Measurements from ENCODE around the gene SLC27A2.
"Not testable (repeated sequence)": the region's sequence is repeated elsewhere in the genome, so short reads cannot be mapped to it uniquely, and the experiment has no call there.

SLC27A2 gene

DNA sequence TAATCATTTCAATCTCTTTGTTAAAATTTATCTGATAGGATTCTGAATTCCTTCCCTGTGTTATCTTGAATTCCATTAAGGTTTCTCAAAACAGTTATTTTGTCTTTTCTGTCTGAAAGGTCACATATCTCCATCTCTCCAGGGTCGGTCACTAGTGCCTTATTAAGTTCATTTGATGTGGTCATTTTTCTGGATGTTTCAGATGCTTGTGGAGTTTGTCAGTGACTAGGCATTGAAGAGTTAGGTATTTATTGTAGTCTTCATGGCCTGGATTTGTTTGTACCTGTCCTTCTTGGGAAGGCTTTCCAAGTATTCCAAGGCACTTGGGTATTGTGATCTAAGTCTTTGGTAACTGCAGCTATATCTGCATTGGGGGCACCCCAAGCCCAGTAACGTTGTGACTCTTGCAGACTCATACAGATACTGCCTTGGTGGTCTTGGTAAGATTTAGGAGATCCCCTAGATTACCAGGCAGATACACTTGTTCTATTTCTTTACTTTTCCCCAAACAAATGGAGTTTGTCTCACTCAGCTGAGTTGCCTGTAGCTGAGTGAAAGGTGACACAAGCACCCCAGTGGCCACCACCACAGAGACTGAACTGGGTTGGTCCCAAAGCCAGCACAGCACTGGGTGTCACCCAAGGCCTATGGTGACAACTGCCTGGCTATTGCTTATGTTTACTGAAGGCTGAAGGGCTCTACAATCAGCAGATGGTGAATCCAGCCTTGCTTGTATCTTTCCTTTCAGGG lies 18.9 kb upstream of the SLC27A2 start:
- no peak for DNase-seq (ENCODE audit: low read depth in 4 of 4, low spot score in 1 of 4)

DNA sequence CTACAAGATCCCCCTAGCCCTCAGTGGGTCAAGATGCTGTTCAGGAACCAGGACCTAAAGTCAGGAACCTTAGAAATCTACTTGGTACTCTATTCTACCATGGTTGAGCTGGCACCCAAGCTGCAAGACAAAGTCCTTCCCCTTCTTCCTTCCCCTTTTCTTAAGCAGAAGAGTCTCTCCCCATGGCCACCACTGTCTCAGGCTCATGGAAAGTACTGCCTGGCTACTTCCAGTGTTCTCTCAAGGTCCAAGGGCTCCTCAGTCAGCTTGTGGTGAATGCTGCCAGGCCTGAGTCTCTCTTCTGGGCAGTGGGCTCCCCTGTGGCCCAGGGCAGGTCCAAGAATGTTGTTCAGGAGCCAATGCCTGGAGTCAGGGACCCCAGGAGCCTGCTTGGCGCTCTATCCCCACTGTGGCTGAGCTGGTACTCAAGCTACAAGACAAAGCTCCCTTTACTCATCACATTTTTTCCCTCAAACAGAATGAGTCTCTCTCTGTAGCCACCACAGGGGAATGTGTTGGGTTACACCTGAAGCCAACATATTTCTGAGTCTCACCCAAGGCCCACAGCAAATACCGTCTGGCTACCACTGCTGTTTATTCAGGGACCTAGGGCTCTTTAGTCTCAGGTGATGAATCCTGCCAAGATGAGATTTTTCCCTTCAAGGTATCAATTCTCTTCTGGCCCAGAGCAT lies 18.1 kb upstream of the SLC27A2 start:
- no peak for DNase-seq (ENCODE audit: low read depth in 4 of 4, low spot score in 1 of 4)

DNA sequence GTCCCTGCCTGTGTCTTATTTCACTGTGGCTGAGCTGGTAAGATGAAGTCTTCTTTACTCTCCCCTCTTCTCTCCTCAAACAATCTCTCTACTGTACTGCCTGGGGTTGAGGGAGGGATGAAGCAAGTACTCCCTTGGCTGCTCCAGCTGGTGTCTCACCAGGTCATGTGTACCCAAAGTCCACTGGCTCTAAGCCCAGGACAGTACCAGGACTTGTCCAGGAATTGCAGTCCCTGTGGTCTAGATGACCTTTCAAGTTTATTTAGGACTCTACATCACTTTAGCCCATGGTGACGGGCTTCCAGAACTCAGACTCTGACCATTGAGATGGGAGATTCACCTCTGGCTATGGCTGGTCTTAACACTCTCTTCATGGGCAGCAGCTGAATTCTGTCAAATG lies 17.5 kb upstream of the SLC27A2 start:
- DNase-seq (ENCODE audit: low read depth in 4 of 4, low spot score in 1 of 4), result no peak

GRCh38 chr15:50166216-50166615 lies 15.8 kb upstream of the SLC27A2 start:
- no peak for DNase-seq (ENCODE audit: low read depth in 4 of 4, low spot score in 1 of 4)

- DNase-seq (ENCODE audit: low read depth in 4 of 4, low spot score in 1 of 4), result no peak
Observed at GRCh38 chr15:50167110-50167509, 14.9 kb upstream of the SLC27A2 start.

GRCh38 chr15:50168379-50168778 lies 13.6 kb upstream of the SLC27A2 start:
- DNase-seq (ENCODE audit: low read depth in 4 of 4, low spot score in 1 of 4), result no peak

GRCh38 chr15:50168783-50169411 lies 13.1 kb upstream of the SLC27A2 start:
- DNase-seq (ENCODE audit: low read depth in 4 of 4, low spot score in 1 of 4), result no peak

DNA sequence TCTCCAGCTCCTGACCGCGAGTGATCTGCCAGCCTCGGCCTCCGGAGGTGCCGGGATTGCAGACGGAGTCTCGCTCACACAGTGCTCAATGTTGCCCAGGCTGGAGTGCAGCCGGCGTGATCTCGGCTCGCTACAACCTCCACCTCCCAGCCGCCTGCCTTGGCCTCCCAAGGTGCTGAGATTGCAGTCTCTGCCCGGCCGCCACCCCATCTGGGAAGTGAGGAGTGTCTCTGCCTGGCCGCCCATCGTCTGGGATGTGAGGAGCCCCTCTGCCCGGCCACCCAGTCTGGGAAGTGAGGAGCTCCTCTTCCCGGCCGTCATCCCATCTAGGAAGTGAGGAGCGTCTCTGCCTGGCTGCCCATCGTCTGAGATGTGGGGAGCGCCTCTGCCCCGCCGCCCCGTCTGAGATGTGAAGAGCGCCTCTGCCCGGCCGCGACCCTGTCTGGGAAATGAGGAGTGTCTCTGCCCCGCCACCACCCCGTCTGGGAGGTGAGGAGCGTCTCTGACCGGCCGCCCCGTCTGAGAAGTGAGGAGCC lies 9.6 kb upstream of the SLC27A2 start:
- not testable (repeated sequence) for DNase-seq (ENCODE audit: low read depth in 4 of 4, low spot score in 1 of 4)

DNA sequence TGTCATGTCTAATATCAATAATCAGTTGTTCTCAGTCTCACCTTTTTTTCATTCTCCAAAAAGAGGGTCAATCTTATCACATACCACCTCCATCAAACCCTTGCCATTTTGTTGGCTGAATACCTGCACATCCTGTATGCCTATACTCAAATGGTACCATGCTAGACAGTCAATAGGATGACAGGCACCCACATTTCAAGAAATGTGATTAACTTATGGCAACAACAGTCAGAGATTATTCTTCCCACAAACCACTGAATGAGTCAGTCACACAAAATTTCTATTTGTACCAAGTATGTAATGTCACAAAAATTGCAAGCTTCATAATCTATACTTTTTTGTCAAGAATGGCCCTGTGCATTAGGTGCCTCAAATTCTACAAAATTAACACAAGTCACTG lies 5.1 kb upstream of the SLC27A2 start:
- no peak for DNase-seq (ENCODE audit: low read depth in 4 of 4, low spot score in 1 of 4)

DNA sequence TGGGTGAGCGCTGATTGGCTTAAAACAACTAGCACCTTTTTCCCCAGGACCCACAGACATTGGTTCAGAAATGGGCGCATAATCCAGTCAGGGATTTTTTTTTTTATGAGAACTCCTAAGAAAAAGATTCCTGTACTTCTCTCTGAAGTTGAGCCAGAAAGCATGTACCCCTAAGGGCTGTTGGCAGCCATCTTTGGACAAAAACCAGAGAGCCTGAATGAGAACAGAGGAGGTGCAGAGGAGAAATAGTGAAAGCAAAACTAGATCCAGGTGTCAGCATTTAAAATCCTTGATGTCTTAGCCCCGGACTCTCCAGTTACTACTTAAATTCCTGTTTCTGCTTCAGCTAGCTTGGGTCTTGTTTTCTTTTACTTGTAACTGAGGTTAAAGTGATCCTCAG lies 1.9 kb upstream of the SLC27A2 start:
- DNase-seq (ENCODE audit: low read depth in 4 of 4, low spot score in 1 of 4), result no peak

DNA sequence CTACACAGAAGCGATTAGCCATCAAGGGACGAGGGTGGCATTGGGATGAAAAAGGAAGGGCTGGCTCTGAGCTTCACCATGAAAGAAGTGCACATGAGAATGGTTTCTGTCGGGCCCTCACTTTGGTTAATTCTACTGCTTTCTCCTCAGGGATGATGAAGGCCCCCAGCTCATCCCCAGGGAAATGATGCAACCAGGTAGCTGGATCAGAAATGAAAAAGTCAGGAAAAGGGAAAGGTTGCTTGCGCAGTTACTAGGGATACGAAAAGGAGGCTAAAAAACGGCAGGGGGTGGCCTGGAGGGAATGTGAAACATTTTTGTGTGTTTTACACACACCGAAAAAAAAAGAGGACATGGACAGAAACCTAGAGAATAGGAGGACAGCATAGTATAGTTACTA lies 1.4 kb upstream of the SLC27A2 start:
- no peak for DNase-seq (ENCODE audit: low read depth in 4 of 4, low spot score in 1 of 4)

DNA sequence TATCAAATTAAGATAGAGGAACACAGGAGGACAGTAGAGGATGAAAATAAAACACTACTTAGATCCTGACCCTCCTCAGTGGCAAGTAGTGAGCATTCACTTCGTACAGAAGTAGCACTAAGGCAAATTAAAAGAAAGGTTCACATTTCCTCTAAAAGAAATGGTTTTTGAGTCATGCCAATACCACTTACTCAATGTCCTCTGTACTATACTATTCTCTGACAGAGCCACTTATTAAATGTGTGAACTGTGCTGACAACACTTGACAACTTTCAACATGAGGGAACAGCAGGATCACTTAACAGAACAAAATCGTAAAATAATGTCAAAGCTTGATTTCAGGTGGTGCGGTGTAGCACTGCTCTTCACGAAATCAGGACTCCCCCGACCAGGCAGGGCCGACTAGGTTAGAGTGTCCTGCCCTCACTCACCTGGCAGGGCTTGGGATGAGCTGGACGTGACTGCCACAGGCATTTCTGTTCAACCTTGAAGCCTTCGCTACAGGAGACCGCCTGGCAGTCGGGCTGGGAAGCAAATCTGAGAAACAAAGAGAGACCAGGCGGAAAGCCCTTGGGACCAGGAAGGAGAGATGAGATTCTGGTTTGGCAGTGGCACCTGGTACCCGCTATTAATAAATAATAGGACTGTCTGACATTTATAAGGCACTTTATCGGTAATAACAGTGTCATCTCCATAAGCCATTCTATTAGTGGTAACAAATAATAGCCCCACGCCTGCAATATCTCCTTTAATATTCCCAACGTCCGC lies 611 bp upstream of the SLC27A2 start:
- no peak for DNase-seq (ENCODE audit: low read depth in 4 of 4, low spot score in 1 of 4)

DNA sequence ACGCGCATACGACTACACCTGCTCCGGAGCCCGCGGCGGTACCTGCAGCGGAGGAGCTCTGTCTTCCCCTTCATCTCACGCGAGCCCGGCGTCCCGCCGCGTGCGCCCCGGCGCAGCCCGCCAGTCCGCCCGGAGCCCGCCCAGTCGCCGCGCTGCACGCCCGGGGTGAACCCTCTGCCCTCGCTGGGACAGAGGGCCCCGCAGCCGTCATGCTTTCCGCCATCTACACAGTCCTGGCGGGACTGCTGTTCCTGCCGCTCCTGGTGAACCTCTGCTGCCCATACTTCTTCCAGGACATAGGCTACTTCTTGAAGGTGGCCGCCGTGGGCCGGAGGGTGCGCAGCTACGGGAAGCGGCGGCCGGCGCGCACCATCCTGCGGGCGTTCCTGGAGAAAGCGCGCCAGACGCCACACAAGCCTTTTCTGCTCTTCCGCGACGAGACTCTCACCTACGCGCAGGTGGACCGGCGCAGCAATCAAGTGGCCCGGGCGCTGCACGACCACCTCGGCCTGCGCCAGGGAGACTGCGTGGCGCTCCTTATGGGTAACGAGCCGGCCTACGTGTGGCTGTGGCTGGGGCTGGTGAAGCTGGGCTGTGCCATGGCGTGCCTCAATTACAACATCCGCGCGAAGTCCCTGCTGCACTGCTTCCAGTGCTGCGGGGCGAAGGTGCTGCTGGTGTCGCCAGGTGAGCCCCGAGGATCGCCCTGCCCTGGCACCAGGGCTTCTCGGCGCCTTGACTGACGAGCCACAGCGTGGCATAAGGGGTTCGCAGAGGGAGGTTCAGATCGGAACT lies 420 bp downstream of the SLC27A2 start:
- DNase-seq (ENCODE audit: low read depth in 4 of 4, low spot score in 1 of 4), result peak in 2 of 4 experiments; percentile 4 to 32

DNA sequence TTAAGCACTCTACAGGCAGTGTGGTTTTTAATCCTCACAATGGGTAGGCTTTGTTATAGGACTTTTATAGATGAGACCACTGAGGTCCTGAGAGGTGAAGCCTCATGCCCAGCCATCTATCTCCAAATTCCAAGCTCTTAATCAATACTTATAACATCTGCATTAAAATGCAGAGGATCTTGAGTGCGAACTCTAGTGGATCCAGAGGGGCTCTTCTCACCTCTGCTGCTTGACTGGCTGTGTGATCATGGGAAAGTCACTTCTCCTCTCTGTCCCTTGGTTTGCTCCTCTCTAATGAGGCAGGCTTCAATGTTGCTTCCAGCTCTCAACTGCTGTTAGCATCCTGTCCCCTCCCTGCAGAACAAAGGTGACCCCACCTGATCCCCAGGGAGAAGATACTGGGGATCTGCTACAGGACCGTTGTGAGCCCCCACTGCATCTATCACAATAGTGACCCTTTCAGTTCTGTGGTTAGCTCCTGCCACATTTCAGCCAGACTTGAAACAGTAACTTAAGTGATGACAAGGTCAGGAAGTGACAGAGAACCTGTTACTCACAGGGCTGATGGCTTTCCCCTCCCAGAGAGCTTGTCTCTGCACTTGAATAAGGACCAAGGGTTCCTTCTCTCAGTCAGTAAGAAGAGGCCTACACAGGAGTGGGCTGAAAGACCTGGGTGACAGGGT lies 1.3 kb downstream of the SLC27A2 start:
- no peak for DNase-seq (ENCODE audit: low read depth in 4 of 4, low spot score in 1 of 4)

GRCh38 chr15:50184863-50185504 lies 3.0 kb downstream of the SLC27A2 start:
- no peak for DNase-seq (ENCODE audit: low read depth in 4 of 4, low spot score in 1 of 4)

- DNase-seq (ENCODE audit: low read depth in 4 of 4, low spot score in 1 of 4), result no peak
Observed at GRCh38 chr15:50186090-50186489, 4.1 kb downstream of the SLC27A2 start.

GRCh38 chr15:50186752-50187151 lies 4.8 kb downstream of the SLC27A2 start:
- DNase-seq (ENCODE audit: low read depth in 4 of 4, low spot score in 1 of 4), result no peak

DNA sequence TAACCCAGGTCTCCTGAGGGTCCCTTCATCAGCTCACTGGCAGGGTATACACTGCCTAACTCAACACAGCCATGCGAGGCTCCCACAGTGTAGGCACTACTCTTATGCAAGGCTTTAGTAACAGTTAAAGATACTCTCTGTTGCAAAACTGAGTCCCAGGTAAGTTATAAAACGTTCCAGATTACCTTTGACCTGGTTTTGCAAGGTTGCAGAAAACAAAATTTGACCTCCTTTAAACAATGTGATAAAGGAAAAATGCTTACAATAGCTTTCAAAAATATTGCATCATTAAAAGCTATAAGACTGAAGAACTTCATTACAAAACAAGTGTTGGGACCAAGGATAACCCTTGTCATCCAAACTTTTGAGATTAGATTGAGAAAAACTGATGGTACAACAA lies 5.5 kb downstream of the SLC27A2 start:
- no peak for DNase-seq (ENCODE audit: low read depth in 4 of 4, low spot score in 1 of 4)

DNA sequence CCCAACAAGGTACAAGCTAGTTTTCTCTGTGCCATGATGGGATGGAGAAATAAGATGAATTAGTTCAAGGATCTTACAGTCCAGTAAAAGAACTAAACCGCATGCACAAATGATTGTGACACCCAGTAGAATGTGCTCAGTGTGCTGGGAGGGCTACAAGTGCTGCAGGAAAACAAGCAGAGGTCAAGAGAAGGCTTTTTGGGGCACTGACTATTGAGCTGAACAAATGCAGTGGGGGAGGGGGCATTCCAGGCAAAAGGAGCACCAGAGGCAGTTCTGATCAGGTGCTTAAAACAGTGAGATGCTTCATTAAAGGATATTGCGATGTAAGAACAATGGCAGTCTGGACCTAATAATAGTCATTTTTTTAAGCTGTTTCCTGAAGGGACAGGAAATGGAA lies 6.0 kb downstream of the SLC27A2 start:
- DNase-seq (ENCODE audit: low read depth in 4 of 4, low spot score in 1 of 4), result no peak

All from stimulated activated CD4-positive, alpha-beta T cell treated with anti-CD3 and anti-CD28 coated beads, Interleukin-1b, Interleukin-23, amount 100 ng/mL, for 24 hours (primary cell).